ENCODE data around the gene CLDN6.
"Not testable (repeated sequence)": the region's sequence is repeated elsewhere in the genome, so short reads cannot be mapped to it uniquely, and the experiment has no call there.

CLDN6 gene

DNA sequence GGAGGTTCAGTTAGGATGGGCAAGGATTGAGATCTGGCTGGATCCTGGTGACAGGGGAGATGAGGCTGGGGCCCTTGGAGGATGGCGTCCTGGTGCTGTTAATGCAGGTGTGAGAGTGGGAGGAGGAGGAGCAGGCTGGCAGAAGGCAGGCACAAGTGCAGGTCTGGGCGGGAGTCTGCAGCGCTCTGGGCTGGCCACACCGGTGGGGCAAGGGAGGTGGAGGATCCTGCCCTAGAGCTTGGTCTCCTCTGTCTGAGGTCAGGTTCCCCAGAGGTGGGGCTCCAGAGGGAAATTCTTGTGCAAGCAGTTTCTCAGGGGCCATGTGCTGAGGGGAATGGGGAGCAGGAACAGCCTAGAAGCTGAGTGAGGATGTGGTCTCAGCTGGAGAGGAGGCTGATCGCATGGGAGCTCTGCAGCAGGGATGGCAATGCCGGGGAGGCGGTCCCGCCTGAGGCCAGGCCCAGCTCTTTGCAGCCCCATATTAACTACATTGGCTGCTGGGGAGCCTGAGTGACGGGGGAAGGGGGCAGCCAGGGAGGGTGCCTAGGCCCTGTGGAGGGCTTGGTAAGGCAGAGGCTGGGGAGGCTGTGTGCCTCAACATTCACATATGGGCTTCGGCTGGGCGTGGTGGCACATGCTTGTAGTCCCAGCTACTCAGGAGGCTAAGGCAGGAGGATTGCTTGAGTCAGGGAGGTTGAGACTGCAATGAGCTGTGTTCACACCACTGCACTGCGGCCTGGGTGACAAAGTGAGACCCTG is 34.8 kb upstream of the CLDN6 start:
- not testable (repeated sequence) for DNase-seq (ENCODE audit: low read depth in 1 of 2, low spot score in 1 of 2)

DNA sequence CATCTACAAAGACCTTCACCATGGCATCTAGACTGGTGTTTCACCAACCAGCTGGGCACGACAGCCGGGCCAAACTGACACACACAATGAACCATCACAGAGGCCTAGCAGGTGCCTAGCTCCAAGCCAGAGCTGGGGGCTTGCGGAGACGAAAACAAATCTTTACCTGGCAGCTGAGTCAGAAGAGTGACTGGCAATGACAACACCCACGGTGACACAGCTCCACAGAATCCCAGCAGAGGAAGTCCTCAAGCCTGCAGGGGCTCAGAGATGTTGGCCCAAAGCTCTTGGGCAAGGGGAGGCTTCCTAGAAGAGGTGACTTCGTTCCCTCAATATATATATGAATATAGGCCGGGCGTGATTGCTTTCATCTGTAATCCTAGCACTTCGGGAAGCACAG is 33.5 kb upstream of the CLDN6 start:
- no peak for DNase-seq (ENCODE audit: low read depth in 1 of 2, low spot score in 1 of 2)

DNA sequence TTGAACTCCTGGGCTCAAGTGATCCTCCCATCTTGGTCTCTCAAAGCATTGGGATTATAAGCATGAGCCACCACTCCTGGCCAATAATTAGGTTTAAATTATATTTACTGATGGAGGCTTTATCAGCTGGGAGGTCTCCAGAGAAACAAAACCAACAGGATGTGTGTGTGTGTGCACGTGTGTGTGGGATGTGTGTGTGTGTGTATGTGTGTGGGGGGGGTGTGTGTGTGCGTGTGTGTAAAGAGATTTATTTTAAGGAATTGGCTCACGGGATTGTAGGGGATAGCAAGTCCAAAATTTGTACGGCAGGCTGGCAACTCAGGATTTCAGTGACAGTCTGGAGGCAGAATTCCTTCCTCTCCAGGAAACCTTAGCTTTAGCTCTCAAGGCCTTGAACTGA is 33.0 kb upstream of the CLDN6 start:
- no peak for DNase-seq (ENCODE audit: low read depth in 1 of 2, low spot score in 1 of 2)

DNA sequence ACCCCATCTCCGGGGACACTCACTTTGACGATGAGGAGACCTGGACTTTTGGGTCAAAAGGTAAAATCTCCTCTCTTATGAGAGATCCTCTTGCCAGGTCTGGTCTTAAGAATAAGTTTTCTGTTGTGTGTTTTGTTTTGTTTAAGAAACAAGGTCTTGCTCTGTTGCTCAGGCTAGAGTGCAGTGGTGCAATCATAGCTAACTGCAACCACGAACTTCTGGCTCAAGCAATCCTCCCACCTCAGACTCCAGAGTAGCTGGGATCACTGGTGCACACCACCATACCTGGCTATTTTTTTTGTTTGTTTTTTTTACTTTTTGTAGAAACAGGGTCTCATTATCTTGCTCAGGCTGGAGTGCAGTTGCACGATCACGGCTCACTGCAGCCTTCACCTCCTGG is 32.5 kb upstream of the CLDN6 start:
- no peak for DNase-seq (ENCODE audit: low read depth in 1 of 2, low spot score in 1 of 2)

DNA sequence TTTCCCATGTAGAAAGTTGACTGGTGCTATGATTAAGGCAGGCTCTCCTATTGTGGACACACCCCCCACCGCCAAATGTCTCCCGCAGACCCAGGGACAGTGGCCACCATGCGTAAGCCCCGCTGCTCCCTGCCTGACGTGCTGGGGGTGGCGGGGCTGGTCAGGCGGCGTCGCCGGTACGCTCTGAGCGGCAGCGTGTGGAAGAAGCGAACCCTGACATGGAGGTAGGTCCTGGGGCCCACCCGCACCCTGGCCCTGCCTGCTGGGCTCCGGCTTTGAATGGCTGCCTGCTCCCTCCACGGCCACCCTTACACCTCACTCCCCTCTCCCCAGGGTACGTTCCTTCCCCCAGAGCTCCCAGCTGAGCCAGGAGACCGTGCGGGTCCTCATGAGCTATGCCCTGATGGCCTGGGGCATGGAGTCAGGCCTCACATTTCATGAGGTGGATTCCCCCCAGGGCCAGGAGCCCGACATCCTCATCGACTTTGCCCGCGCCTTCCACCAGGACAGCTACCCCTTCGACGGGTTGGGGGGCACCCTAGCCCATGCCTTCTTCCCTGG is 32.0 kb upstream of the CLDN6 start:
- DNase-seq (ENCODE audit: low read depth in 1 of 2, low spot score in 1 of 2), result no peak

DNA sequence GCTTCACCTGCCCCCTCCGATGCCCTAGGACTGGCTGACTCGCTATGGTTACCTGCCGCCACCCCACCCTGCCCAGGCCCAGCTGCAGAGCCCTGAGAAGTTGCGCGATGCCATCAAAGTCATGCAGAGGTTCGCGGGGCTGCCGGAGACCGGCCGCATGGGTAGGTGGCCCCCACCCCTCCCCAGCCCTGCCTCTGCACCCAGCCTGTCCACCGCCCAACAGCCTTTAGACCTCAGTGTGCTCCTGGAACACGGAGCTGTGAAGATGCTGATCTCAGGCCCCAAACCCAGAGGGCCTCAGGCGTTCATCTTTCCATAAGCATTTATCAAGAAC is 29.4 kb upstream of the CLDN6 start:
- no peak for DNase-seq (ENCODE audit: low read depth in 1 of 2, low spot score in 1 of 2)

DNA sequence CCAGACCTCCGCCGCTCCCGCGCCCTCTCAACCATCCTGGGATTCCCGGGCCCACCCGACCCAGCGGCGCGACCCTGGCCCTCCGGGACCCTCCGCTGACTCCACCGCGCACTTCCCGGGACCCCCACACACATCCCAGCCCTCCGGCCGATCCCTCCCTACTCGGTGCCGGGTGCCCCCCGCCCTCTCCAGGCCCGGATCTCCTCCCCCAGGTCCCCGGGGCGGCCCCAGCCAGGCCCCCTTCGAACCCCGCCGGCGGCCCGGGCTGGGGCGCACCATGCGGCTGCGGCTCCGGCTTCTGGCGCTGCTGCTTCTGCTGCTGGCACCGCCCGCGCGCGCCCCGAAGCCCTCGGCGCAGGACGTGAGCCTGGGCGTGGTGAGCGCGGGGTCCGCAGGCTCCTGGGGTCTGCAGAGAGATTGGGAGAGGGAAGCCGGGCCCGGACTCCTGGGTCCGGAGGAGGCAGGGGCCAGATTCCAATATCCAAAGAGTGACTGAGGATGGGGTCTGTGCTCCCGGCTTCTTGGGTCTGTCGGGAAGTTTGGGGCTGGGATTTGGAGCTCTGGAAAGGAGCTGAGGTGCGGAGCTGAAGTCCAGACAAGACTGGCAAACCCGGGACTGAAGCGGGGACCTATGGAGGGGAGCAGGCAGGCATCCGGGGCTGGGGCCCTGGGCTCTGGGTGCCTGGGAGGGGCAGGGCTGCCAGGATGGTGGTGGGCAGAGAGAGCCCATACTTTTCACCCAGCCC is 28.8 kb upstream of the CLDN6 start:
- no peak for DNase-seq (ENCODE audit: low read depth in 1 of 2, low spot score in 1 of 2)

DNA sequence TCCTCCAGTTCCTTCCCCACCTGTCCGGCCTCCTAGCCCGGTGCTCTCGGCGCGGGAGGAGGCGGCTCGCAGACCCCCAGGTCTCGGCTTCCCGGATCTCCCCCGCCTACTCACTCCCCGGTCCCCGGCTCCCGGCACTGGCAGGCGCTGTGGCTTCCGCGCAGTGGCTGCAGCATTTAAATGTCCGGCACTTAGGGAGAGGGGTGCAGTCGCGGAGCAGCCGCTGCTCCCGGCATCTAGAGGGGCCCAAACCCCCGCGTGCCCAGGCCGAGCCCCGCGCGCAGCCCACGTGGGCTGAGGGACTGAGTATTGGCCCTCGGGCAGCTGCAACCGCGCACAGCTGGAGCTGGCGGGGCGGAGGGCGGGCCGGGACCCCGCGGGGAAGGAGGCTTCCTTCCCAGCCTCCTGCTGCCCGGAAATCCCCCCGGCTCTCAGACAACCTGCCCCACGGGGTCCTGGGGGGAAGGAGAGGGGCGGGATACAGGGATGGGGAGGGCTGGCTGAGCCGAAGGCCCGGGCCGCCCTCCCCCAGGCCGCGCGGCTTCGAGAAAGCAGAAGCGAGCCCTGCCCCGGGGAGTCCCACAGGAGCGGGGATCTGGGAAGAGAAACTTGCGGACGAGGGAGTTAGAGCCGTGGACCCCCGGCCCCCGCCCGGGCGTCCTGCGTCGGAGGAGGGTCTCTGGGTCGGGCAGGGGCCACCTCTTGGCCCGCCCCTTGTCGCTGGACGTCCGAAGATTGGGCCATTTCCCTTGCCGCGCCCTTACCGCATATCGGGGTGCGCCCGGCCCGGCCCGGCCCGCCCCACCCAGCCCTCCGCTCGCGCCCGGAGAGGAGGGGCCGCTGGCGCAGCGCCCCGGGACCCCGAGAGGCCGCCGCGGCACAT is 28.0 kb upstream of the CLDN6 start, which contains the start of gene MMP25:
Gene MMP25, plus strand, starts transcription at position 804 of the 883 bp plus-strand sequence. CDS start 357 bp downstream, outside the sequence.
- no peak for DNase-seq (ENCODE audit: low read depth in 1 of 2, low spot score in 1 of 2)

DNA sequence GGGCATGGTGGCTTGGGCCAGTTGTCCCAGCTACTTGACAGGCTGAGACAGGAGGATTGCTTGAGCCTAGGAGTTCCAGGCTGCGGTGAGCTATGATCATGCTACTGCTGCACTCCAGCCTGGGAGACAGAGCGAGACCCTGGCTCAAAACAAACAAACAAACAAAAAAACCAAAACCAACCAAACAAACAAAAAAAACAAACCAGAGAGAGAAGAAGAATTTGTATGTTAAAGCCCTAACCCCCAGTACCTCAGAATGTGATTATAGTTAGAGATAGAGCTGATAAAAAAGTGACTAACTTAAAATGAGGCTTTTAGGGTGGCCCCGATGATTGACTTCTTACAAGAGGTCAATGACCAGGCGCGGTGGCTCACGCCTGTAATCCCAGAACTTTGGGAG is 26.7 kb upstream of the CLDN6 start:
- DNase-seq (ENCODE audit: low read depth in 1 of 2, low spot score in 1 of 2), result no peak

DNA sequence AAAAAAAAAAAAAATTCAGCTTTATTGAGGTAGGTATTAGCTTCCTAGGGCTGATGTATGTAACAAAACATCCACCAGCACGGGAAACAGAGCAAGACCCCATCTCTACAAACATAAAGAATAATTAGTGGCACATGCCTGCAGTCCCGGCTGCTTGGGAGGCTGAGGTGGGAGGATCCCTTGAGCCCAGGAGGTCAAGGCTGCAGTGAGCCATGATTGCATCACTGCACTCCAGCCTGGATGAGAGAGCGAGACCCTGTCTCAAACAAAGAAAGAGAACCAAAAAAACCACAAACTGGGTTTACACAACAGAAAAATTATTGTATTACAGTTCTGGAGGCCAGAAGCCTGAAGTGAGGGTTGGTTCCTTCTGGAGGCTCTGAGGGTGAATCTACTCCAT is 24.4 kb upstream of the CLDN6 start:
- DNase-seq (ENCODE audit: low read depth in 1 of 2, low spot score in 1 of 2), result no peak

DNA sequence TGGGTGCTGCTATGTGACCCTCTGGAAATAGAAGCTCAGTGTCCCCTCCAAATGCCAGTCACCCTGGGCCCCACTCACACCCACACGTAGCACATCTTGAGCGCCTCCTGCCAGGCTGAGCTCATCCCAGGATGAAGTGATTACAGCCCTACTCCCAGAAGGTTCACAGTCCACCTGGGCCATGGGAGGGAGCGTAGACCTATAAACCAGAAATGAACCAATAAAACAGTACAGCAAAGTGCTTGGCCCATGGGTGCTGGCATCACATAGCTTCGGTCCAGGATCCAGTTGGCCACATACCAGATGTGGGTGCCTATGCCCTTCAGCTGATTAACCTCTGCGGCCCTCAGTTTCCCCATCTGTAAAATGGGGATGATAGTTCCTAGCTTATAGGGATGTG is 20.9 kb upstream of the CLDN6 start:
- no peak for DNase-seq (ENCODE audit: low read depth in 1 of 2, low spot score in 1 of 2)

DNA sequence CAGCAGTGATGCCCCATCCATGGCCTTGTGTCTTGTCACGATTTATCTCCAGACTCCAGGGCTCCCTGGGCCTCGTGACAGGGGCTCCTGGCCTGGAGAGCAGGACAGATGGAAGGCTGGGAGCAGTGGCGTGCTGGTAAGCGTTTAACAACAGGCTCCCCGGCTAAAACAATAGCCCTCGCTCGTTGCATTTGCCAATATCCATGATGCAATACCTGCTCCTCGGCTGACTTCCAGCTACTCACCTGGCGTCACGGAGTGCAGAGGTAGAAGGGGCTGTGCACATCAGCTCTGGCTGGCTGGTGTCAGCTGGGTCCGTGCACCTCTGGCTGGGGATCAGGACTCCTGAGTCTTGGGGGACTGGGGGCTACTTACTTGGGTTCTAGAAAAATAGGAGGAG is 20.3 kb upstream of the CLDN6 start:
- no peak for DNase-seq (ENCODE audit: low read depth in 1 of 2, low spot score in 1 of 2)

DNA sequence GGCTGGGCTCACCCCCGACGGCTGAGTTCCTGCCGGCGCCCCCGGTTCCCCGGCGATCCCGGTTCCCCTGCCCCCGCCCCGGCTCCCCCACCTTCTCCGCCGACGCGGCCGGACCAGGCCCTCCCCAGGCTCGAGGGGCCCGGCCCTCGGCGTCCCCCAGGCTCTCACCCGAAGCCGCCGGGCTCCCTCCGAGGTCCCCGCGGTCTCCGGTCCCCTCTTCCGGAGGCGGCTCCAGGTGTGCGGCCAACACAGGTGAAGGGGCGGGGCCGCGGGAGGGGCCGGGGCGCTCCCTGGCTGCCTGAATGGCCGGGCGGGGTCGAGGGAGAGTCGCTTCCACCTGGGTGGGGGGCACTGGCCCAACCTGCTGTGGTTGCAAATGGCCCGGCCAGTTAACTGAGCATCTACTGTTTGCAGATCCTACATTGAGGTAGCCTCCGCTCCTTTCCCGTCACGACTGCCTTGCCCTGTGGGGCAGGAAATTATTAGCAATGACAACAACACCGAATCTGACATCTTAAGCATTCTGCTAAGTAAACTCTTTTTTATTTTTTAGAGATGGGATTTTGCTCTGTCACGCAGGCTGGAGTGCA is 18.8 kb upstream of the CLDN6 start, which contains the start of gene BICDL2:
Gene BICDL2, minus strand, starts transcription at position 219 of the 590 bp plus-strand sequence. CDS start 1,448 bp downstream, outside the sequence.
- no peak for DNase-seq (ENCODE audit: low read depth in 1 of 2, low spot score in 1 of 2)

DNA sequence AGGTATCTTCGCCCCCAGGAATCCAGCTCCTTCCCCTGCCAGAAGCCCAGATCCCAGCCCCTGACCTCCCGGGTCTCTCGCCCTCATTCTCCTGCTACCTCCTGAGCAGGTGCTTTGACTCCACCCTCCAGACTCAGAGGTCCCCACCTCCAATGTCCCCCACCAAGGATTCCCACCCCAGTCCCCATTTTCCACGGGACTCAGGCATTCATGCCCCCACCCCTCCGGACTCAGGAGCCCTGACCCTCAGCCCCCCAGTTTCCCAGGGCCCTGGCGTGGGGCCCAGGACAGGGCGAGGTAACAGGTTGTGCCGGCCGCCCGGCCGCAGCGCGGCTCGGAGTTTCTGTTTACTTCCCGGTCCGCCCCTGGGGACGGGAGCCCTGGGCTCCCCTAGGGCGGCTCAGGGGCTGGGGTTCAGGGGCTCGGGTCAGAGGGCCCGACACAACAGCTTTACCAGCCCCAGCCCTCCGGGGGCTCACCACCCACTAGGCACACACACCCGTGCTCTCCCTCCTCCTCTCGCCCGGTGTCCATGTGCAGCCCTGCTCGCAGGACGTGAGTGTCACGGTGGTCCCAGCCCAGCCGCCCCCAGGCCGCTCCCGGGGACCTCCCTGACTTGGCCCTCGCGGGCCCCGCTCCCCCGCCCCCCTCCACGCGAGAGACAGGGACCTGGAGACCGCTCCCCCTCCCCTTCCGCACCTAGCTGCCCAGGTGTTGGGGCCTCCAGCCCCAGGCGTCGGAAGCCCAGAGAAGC is 18.2 kb upstream of the CLDN6 start:
- DNase-seq (ENCODE audit: low read depth in 1 of 2, low spot score in 1 of 2), result no peak

DNA sequence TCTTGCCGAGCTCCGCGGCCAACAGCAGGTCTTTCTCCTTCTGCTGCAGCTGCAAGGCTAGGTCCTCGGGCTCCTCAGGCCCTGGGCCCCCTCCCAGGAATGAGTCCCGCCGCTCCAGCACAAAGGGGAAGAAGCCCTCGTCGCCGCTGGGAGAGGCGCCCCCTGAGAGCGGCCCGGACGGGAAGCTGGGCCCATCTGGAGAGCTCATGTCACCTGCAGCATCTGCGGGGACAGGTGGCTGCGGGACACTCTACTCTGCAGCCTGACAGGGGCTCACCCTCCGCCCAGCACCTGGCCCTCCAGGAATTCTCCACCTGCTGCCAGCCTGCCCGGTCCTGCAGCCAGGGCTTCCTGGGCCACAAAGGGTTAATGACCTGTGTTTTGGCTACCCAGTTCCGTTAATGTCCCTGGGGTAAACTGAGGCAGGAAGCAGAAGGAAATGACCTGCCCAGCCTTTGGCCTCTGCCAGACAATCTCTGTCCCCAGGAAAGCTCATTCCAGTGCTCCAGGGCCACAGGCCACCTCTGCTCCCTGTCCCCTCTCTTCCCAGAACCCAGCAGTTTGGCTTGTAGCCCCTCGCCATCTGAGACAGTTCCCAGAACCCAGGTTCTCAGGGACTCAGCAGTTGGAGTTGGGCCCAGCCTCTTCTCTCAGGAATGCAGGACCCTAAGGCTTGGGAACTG is 17.4 kb upstream of the CLDN6 start:
- no peak for DNase-seq (ENCODE audit: low read depth in 1 of 2, low spot score in 1 of 2)

DNA sequence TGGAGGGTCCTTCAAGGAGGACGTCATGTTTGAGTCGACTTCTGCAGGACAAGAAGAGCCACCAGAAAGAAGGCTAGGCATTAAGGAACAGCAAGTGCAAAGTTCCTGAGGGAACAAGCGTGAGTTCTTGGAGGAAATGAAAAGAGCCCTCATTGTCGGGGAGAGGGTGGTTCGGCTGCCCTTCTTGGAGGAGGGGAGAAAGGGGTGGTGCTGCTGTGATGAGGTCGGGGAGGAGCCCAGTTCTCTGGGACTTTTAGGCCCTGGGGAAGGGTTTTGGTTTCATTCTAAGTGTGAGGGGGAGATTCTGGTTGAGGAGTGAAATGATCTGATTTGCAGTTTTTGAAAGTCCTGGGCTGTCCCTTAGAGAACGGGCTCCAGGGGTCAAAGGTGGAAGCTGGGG is 14.6 kb upstream of the CLDN6 start:
- DNase-seq (ENCODE audit: low read depth in 1 of 2, low spot score in 1 of 2), result no peak

DNA sequence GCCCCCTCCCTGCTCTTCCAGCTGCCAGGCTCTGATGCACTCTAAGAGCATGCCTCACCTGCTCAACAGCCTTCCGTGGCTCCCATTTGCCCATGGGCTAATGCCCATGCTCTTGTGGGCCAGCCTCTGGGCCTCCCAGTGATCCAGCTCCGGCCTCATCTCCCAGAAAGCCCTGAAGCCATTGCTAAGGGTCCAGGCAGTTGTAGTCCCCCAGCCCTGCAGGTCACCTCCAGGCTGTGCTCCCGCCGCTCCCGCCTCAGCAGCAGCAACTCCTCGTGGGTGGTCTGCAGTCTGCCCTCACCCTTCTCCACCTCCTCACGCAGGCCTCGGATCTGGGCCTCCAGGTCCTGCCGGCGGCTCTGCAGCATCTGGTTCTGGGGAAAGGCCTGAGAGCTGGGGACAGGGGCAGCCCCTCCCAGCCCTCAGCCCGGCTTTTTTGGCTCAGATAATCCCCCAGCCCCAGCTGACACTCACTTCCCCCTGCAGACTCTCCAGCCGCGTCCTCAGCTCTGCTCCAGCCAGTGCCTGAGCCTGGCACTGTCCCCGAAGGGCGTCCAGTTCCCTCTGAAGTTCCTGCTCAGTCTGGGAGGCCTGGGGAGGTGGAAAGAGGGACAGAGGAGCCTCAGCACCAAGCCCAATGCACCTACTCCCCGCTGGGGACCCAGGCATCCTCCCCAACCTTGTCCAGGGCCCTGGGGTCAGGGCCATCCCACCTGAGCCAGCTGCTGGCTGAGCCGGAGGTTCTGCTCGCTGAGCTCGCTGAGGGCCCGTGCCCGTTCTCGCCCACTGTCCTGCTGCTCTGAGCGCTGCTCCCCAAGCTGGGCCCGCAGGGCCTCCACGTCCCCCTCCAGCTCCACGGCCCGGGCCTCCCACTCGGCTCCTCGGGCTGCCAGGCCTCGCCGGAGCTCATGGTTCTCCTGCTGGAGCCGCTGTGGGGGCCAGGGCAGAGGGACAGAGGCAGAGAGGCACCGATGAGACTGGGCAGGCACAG is 12.5 kb upstream of the CLDN6 start:
- no peak for DNase-seq (ENCODE audit: low read depth in 1 of 2, low spot score in 1 of 2)

DNA sequence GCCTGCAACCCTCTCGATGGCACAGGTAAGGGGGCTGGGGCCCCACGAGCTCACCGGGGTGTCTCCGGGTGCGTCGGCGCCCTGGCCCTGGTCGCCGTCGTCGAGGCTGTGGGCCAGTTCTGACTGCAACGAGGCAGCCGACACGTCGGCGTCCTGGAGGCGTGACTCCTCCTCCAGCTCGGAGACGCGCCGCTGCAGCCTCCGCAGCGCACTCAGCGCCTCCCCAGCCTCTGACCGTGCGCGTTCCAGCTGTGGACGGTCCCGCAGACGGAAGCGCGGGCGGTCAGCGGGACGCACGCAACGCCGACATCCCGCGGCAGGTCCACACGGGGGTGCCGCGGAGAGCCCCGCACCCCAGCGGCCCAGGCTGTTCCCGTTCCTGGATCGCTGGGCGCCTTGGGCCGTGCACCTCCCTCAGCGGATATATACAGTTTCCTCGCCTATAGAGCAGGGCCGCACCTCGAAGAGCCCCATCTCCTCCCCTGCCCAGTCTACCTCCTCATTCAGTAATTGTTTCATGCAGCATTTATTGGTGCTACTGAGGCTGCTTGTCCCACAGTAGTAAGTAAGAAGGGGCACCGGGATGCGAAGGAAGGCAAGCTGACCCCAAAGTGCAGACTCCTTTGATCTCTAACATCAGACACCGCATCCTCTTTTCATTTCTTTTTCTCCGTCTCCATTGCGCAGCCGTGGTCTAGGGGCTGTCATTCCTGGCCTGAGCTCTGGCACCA is 11.7 kb upstream of the CLDN6 start:
- no peak for DNase-seq (ENCODE audit: low read depth in 1 of 2, low spot score in 1 of 2)

Data from stimulated activated CD4-positive, alpha-beta T cell treated with anti-CD3 and anti-CD28 coated beads, Interleukin-15, amount 100 ng/mL, for 1 hour (primary cell).